Lung (tissue), 12 donors: ENCODE results near the gene KCNH6. TPM values are rescaled to one million over a fixed set of nuclear protein-coding genes. Genes with fewer than 3 reads are reported as not detected.

Source experiments
- ATAC-seq: fragments of 200-7000 bp; cut with Tn5 transposase; one replicate; pipeline ENCODE4 v1.9.1; 2020; ENCODE audit warnings: moderate number of reproducible peaks; ENCODE audit not compliant: insufficient read depth, low FRiP score
- DNase-seq, 3 donors: peaks; one replicate each; pipeline ENCODE4 v3.0.0-alpha.2; 2013 to 2017
- H3K27ac ChIP-seq, 2 donors: one replicate each; pipeline ENCODE4 v1.5.1; 2013; ENCODE audit warnings: mild to moderate bottlenecking in 2 of 2, moderate library complexity in 2 of 2, control low read depth in 1 of 2, inconsistent platforms in 1 of 2, low read depth in 1 of 2, low read length in 1 of 2
- H3K27me3 ChIP-seq, 3 donors: one replicate each; pipeline ENCODE4 v1.5.1; 2013; ENCODE audit warnings: low read length in 2 of 3; ENCODE audit not compliant: control insufficient read depth in 3 of 3, insufficient read depth in 3 of 3
- H3K36me3 ChIP-seq, 4 donors: one replicate each; pipeline ENCODE4 v1.5.1; 2013; ENCODE audit warnings: low read length in 4 of 4, mild to moderate bottlenecking in 1 of 4, moderate library complexity in 1 of 4; ENCODE audit not compliant: control insufficient read depth in 4 of 4, insufficient read depth in 4 of 4
- H3K4me1 ChIP-seq, 5 donors: one replicate each; pipeline ENCODE4 v1.5.1; 2013; ENCODE audit warnings: low read length in 5 of 5, mild to moderate bottlenecking in 2 of 5, moderate library complexity in 1 of 5; ENCODE audit not compliant: control insufficient read depth in 5 of 5, insufficient read depth in 5 of 5
- H3K4me3 ChIP-seq: one replicate; pipeline ENCODE4 v1.5.1; 2013; ENCODE audit warnings: mild to moderate bottlenecking, control low read depth, moderate library complexity
- H3K9ac ChIP-seq, 2 donors: one replicate each; pipeline ENCODE4 v1.5.1; 2013; ENCODE audit warnings: low read length in 2 of 2, control low read depth in 1 of 2; ENCODE audit not compliant: insufficient read depth in 1 of 2
- H3K9me3 ChIP-seq, 4 donors: one replicate each; pipeline ENCODE4 v1.5.1; 2013; ENCODE audit warnings: low read length in 3 of 4, mild to moderate bottlenecking in 1 of 4, moderate library complexity in 1 of 4; ENCODE audit not compliant: control insufficient read depth in 4 of 4, insufficient read depth in 3 of 4
- WGBS, 2 donors: extraction: QIAGEN DNeasy Blood & Tissue Kit; methylation state at CpG; one replicate each; pipeline ENCODE4 v1.1.7; 2013; 5-methylcytosine and 5-hydroxymethylcytosine counted together
- polyA plus RNA-seq, 2 donors: library from polyadenylated mRNA; stranded (reverse); fragments of 200-250 nt; gene quantifications; one replicate each; pipeline ENCODE4 v1.2.1, GENCODE V29; 2013
- total RNA-seq, 2 donors: library from RNA; depleted of rRNA in 1 of 2; stranded (reverse); fragments of >200 nt in 1 of 2; gene quantifications; one replicate each; pipeline ENCODE4 v1.2.1, GENCODE V29; 2014 to 2021
- TF ChIP-seq, protein P1 (sequence below): IDR thresholded peaks from 2 replicates; pipeline ENCODE4 v1.5.1; 2012; ENCODE audit warnings: mild to moderate bottlenecking; ENCODE audit errors: control extremely low read depth, extremely low read depth
- donor health status: control.
- donor health status: control.
- donor health status: Bipolar disorder and iron deficiency.
- donor health status: healthy.
- donor health status: DM: yes; HTN: yes; CAD: no.

The KCNH6 gene
- total and polyA plus RNA-seq, 4 donors: 0.05 to 1.6 (median 0.31) TPM

DNA sequence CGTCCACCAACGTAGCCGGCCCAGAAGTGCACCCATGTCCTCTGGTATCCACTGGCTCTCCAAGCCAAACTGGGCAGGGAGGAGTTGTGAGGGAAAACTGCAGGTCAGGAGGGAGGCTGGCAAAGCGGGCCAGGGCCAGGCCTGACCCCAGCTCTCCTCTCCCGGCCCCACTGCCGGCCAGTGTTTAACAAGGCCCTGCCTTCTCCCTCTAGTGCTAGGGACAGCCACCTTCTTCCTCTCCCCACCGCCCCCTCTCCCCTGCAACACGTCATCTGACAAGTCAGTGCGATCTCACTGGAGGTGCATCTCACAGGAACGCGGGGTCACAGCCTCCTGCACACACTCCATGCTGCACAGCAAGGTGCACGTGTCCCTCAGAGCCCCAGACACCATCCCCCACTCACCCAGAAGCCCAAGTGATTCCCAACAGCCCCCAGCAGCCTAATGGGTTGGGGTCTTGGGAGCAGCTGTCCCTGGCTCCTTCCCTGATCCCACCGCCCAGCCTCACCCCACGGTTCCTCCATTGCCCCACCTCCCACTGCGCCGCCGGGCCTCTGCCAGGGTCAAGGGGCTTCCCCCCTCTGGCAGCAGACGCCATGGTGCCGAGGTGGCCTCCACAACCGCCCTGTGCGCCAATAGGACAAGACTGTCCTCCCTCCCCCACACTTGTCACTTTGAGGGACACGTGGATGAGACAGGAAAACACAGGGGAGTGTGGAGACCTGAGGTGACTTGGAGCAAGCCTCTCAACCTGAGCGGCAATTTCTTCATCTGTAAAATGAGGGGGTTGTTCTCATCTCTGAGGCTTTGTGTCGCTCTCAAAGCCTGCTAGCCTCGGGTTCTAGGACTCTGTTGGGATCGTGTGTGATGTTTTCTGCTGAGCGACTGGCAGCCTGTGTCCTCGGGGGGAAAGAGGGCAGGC, 47.4 kb upstream of the KCNH6 start:
- no peak for DNase-seq
- Histone ChIP-seq H3K4me3 (no peak overlapping the region), H3K36me3 (no peaks in the 10 kb centered on the region), H3K27ac (peak overlapping the region in 1 of 2 donors; percentile 34), H3K4me1 (peaks cover 0 to 16% (median 5%) of the 10 kb centered on the region in 5 donors), H3K9ac (no peak overlapping the region), H3K9me3 (no peaks in the 10 kb centered on the region), H3K27me3 (peaks cover 0 to 30% (median 29%) of the 10 kb centered on the region in 3 donors)
- no peak for ATAC-seq
- TF ChIP-seq, protein P1, sequence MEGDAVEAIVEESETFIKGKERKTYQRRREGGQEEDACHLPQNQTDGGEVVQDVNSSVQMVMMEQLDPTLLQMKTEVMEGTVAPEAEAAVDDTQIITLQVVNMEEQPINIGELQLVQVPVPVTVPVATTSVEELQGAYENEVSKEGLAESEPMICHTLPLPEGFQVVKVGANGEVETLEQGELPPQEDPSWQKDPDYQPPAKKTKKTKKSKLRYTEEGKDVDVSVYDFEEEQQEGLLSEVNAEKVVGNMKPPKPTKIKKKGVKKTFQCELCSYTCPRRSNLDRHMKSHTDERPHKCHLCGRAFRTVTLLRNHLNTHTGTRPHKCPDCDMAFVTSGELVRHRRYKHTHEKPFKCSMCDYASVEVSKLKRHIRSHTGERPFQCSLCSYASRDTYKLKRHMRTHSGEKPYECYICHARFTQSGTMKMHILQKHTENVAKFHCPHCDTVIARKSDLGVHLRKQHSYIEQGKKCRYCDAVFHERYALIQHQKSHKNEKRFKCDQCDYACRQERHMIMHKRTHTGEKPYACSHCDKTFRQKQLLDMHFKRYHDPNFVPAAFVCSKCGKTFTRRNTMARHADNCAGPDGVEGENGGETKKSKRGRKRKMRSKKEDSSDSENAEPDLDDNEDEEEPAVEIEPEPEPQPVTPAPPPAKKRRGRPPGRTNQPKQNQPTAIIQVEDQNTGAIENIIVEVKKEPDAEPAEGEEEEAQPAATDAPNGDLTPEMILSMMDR: no peak
- WGBS, 2 donors: 62 to 64% methylated on average over 27 to 28 of the region's 28 CpGs

DNA sequence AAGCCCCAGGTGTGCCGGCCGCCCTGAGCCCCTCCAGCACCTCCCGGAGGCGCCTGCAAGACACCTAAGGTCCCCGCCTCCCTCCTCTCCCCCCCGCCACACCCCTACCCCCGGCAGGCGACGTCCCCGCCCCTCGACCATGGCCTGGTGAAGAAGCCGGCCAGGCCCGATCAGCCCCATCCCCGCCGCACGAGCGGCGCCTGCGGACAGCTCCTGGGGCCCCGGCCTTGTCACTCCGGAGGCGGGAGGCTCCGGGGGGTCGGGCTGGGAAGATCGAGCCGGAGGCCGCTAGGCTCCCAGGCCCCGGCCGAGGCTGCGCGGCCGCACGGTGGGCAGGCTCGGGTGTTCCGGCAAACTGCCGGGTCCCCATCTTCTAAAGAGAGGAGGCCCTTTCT, 46.7 kb upstream of the KCNH6 start:
- ATAC-seq (peak; percentile 14), DNase-seq (peak in 2 of 3 donors; percentile 36 to 53)
- 1 to 2% methylated on average over 25 to 36 of the region's 36 CpGs for WGBS, 2 donors
- TF ChIP-seq, protein P1: no peak
- H3K9me3 ChIP-seq: no peaks in the 10 kb centered on the region
- no peak overlapping the region for H3K27ac ChIP-seq
- H3K4me1 ChIP-seq: peaks cover 0 to 20% (median 5%) of the 10 kb centered on the region in 5 donors
- no peak overlapping the region for H3K9ac ChIP-seq
- no peak overlapping the region for H3K4me3 ChIP-seq
- H3K27me3 ChIP-seq: peaks cover 0 to 30% (median 29%) of the 10 kb centered on the region in 3 donors
- no peaks in the 10 kb centered on the region for H3K36me3 ChIP-seq

DNA sequence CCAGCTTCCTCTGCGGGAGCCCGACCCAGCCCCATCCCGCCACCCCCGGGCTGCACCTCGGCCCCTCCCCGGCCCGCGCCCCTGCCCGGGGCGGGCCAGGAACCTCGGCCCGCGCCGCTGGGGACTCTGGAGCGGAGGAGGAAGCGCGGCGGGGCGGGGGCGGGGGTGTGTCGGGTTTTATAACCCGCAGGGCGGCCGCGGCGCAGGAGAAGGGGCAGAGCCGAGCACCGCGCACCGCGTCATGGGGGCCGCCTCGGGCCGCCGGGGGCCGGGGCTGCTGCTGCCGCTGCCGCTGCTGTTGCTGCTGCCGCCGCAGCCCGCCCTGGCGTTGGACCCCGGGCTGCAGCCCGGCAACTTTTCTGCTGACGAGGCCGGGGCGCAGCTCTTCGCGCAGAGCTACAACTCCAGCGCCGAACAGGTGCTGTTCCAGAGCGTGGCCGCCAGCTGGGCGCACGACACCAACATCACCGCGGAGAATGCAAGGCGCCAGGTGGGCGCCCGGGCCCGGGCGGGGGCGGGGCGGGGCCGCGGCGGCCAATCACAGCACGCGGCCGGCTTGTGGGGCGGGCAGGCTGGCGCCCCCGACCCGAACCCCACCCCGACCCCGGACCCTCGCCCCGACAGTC, 46.2 kb upstream of the KCNH6 start, which contains the start of gene ACE:
Gene ACE (plus strand): TSS at position 208 of the 626 bp plus-strand sequence. CDS start 34 bp downstream, at position 242.
- H3K9me3 ChIP-seq: no peaks in the 10 kb centered on the region
- H3K36me3 ChIP-seq: no peaks in the 10 kb centered on the region
- H3K27me3 ChIP-seq: peaks cover 0 to 29% (median 29%) of the 10 kb centered on the region in 3 donors
- ATAC-seq (peak; percentile 27), DNase-seq (peak in 1 of 3 donors; percentile 49)
- WGBS, 2 donors: 1% methylated on average over 60 to 78 of the region's 78 CpGs
- peaks cover 0 to 20% (median 5%) of the 10 kb centered on the region in 5 donors for H3K4me1 ChIP-seq
- peak within 1 kb of the TSS; percentile 44 for H3K4me3 ChIP-seq
- no peak within 1 kb of the TSS for H3K9ac ChIP-seq
- peak within 1 kb of the TSS in 1 of 2 donors; percentile 37 for H3K27ac ChIP-seq
- TF ChIP-seq, protein P1: no peak
